HepG2 (cell line): Measurements from ENCODE around the gene KDM4B. TPM values are rescaled to one million over a fixed set of nuclear protein-coding genes. Genes with fewer than 3 reads are reported as not detected.
A peak's percentile ranks its signal among the peaks of the same experiment; 100 is the strongest.

Experiments
- ATAC-seq: fragments of 200-7000 bp; cut with Tn5 transposase; 3 replicates; pipeline ENCODE4 v1.9.1; 2020; ENCODE audit warnings: mild to moderate bottlenecking, moderate library complexity
- BruUV-seq: library from RNA; stranded (reverse); fragments of 400-500 nt; replicated peaks from 2 replicates; lab custom pipeline; 2021; lab: Mats Ljungman, UMichigan
- CTCF ChIA-PET: fragments of 300-600 bp; formaldehyde crosslinking; extraction: SDS; loops from one replicate; lab custom pipeline; 2021; ENCODE audit warnings: low total read pairs, inconsistent platforms, low intra/inter-chr PET ratio; lab: Yijun Ruan, JAX
- POLR2A ChIA-PET: fragments of 350-600 bp; sonication (Branson Sonifier 250); formaldehyde crosslinking; loops from one replicate; lab custom pipeline; 2020; ENCODE audit warnings: antibody characterized with exemption, inconsistent platforms; lab: Yijun Ruan, JAX
- DNase-seq: peaks from one replicate; pipeline ENCODE4 v3.0.0-alpha.2; 2015; ENCODE audit warnings: low spot score
- FAIRE-seq: peaks from 3 replicates; lab custom pipeline; 2011; peaks lifted over from hg19 to GRCh38; lab: Jason Lieb, UNC
- H2AFZ ChIP-seq: one replicate; pipeline ENCODE4 v1.6.1; 2011; ENCODE audit warnings: low read length, inconsistent platforms
- H3K27ac ChIP-seq: fragments of 300-600 bp; 3 replicates; pipeline ENCODE4 v1.8.0; 2011; ENCODE audit warnings: mixed run types, mild to moderate bottlenecking, mixed read lengths, low read length, inconsistent platforms; ENCODE audit not compliant: insufficient read depth; ENCODE audit errors: extremely low read length
- H3K27me3 ChIP-seq, 2 experiments: fragments of 200-600 bp in 1 of 2; 2 replicates in 1 of 2; 3 replicates in 1 of 2; pipeline versions ENCODE4 v1.6.0 to v1.8.0; 2011; ENCODE audit warnings: low read length in 2 of 2, mild to moderate bottlenecking in 2 of 2, moderate library complexity in 2 of 2, inconsistent platforms in 1 of 2; ENCODE audit not compliant: insufficient read depth in 2 of 2, control insufficient read depth in 1 of 2
- H3K36me3 ChIP-seq, 2 experiments: fragments of 200-600 bp in 1 of 2; replicated peaks in 1 of 2; 2 replicates in 1 of 2; 3 replicates in 1 of 2; pipeline versions ENCODE4 v1.5.1 to v1.8.0; 2011; ENCODE audit warnings: low read length in 2 of 2, inconsistent platforms in 1 of 2; ENCODE audit not compliant: insufficient read depth in 2 of 2, control insufficient read depth in 1 of 2
- H3K4me1 ChIP-seq: 2 replicates; pipeline ENCODE4 v1.5.1; 2012; ENCODE audit warnings: low read length, inconsistent platforms; ENCODE audit not compliant: insufficient read depth
- H3K4me2 ChIP-seq: 2 replicates; pipeline ENCODE4 v1.6.0; 2011; ENCODE audit warnings: low read depth, low read length, inconsistent platforms
- H3K4me3 ChIP-seq, 3 experiments: fragments of 200-600 bp in 1 of 3; sonication (generic), shearing (Covaris generic) in 1 of 3; replicated peaks in 1 of 3; 2 replicates each; pipeline ENCODE4 v1.5.1; 2011 to 2016; ENCODE audit warnings: low read length in 3 of 3, inconsistent platforms in 2 of 3, low read depth in 2 of 3, mild to moderate bottlenecking in 2 of 3, control low read depth in 1 of 3, mixed read lengths in 1 of 3; ENCODE audit not compliant: insufficient read depth in 1 of 3
- H3K79me2 ChIP-seq: one replicate; pipeline ENCODE4 v1.6.1; 2011; ENCODE audit warnings: low read length, inconsistent platforms; ENCODE audit not compliant: insufficient read depth
- H3K9ac ChIP-seq: 2 replicates; pipeline ENCODE4 v1.6.0; 2011; ENCODE audit warnings: mild to moderate bottlenecking, low read depth, low read length, inconsistent platforms; ENCODE audit not compliant: insufficient read depth
- H3K9me3 ChIP-seq: 2 replicates; pipeline ENCODE4 v1.5.1; 2012; ENCODE audit warnings: mild to moderate bottlenecking, low read length
- H4K20me1 ChIP-seq: 2 replicates; pipeline ENCODE4 v1.6.0; 2011; ENCODE audit warnings: inconsistent platforms, mild to moderate bottlenecking, low read length, moderate library complexity; ENCODE audit not compliant: insufficient read depth
- FOXP1 ChIP-seq, 2 experiments: fragments of 450-650 bp in 1 of 2; IDR thresholded peaks; 2 replicates each; pipeline ENCODE4 v1.6.1; 2017 to 2018; ENCODE audit warnings: antibody characterized with exemption in 1 of 2
- MXI1 ChIP-seq: IDR thresholded peaks from 3 replicates; pipeline ENCODE4 v1.6.1; 2012; ENCODE audit warnings: low read depth, low read length, inconsistent platforms, borderline replicate concordance
- SMAD3 ChIP-seq: sonication (generic); formaldehyde crosslinking; IDR thresholded peaks from 2 replicates; pipeline ENCODE4 v1.4.0; 2020; ENCODE audit warnings: missing genetic modification reagents
- SP1 ChIP-seq, 2 experiments: fragments of 450-650 bp in 1 of 2; sonication (generic) in 1 of 2; formaldehyde crosslinking in 1 of 2; IDR thresholded peaks; 2 replicates each; pipeline versions ENCODE4 v1.4.0 to v1.6.1; 2016 to 2020; ENCODE audit warnings: missing genetic modification reagents in 1 of 2
- TMF1 ChIP-seq: sonication (generic); formaldehyde crosslinking; IDR thresholded peaks from 2 replicates; pipeline ENCODE4 v1.8.1; 2022; ENCODE audit warnings: low read depth, missing genetic modification reagents
- ZNF292 ChIP-seq: sonication (generic); formaldehyde crosslinking; IDR thresholded peaks from 2 replicates; pipeline ENCODE4 v1.8.1; 2022; ENCODE audit warnings: mild to moderate bottlenecking, low read depth, missing genetic modification reagents, borderline replicate concordance
- WGBS: methylation state at CpG from one replicate; pipeline ENCODE4 v1.1.6; 2017; ENCODE audit warnings: low lambda C conversion rate; 5-methylcytosine and 5-hydroxymethylcytosine counted together
- in situ Hi-C: cut with HindIII; loops from 2 replicates; pipeline ENCODE4 v1.10.0; 2017; ENCODE audit warnings: low pct_unique_long_range_greater_than_20kb; ENCODE audit not compliant: extremely low pct_ligation_motif_present
- intact Hi-C: fragments of 100-400 bp; cut with micrococcal nuclease; formaldehyde crosslinking; loops from one replicate; pipeline ENCODE4 v1.10.0; 2022; ENCODE audit not compliant: unreplicated experiment
- polyA plus RNA-seq, 8 experiments: library from polyadenylated mRNA; depleted of rRNA in 3 of 8; stranded (reverse) in 7 of 8; unstranded in 1 of 8; fragments of >200 nt; fragmentation: Illumina TruSeq in 4 of 8; extraction: Trizol in 4 of 8; gene quantifications; 2 replicates each; pipeline versions ENCODE4 v1.2.1 to v1.2.3, GENCODE V29; 2011 to 2016; ENCODE audit warnings: low read depth in 4 of 8, missing spikeins in 1 of 8, mixed read lengths in 1 of 8; ENCODE audit not compliant: insufficient read depth in 1 of 8
- total RNA-seq, 5 experiments: library from RNA; depleted of rRNA; stranded (reverse); fragments of >200 nt; fragmentation: Illumina TruSeq; extraction: Trizol; gene quantifications; 2 replicates each; pipeline ENCODE4 v1.2.3, GENCODE V29; 2016; ENCODE audit warnings: low read depth in 1 of 5
- TF ChIP-seq, protein P1 (sequence below): sonication (generic); formaldehyde crosslinking; IDR thresholded peaks from 2 replicates; pipeline ENCODE4 v1.5.1; 2020; ENCODE audit warnings: missing genetic modification reagents, mild to moderate bottlenecking, borderline replicate concordance

The KDM4B gene
- total and polyA plus RNA-seq, 2 of the 13 experiments (the other 11 are each of a cell fraction or from before 2014, with no cell fraction given), result 4.9 to 14.6 TPM

DNA sequence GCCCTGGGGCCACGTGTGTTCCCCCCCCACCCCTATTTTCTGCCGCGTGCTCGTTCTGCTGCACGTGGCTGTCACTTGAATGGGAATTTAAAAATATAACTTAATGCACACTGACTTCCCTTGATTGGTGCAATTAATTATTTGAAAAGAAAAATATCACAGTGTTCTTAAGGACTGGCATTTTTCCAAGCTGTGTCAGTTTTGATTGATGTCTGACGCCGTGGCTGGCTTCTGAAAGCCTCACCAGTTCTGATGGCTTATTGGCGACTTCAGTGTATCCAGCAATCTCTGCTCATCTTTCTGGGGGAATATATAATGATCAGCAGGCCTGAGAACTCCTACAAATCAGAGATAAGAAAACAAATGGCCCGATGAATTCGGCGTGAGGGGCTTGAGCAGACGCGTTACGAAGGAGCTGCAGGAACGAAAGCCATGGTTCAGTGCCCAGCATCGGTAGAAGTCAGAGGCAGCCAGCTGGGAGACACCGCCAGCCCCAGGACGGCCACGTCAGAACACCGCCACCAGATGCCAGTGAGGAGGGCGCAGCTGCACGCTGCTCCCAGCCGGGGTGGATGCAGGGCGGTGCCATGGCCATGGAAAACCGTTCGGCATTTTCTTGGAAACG, 111.2 kb downstream of the KDM4B start:
- 94% methylated on average over 20 of the region's 27 CpGs for whole genome bisulfite sequencing
- no peak for ATAC-seq
- H3K27me3 ChIP-seq, result no peaks in the 10 kb centered on the region
- ChIA-PET CTCF (no interaction called here), POLR2A (no interaction called here)
- no peaks in the 10 kb centered on the region for H3K4me1 ChIP-seq
- no peak overlapping the region for H3K9ac ChIP-seq
- H4K20me1 ChIP-seq, result 0 out of 2 replicates have a peak, but pooled peaks cover 2% of the 10 kb centered on the region
- no peak overlapping the region for H3K27ac ChIP-seq
- TF ChIP-seq FOXP1 (IDR thresholded peaks at IDR 0.05), result no peak
- TF ChIP-seq FOXP1 (CRISPR knock-in tag; IDR thresholded peaks at IDR 0.05), result no peak
- TF ChIP-seq MXI1, result no peak
- TF ChIP-seq SMAD3 (CRISPR knock-in tag), result no peak
- TF ChIP-seq SP1 (IDR thresholded peaks at IDR 0.05), result no peak
- no peak for TF ChIP-seq SP1 (CRISPR knock-in tag; IDR thresholded peaks at IDR 0.05)
- TF ChIP-seq TMF1 (CRISPR knock-in tag), result no peak
- no peak for TF ChIP-seq ZNF292 (CRISPR knock-in tag)
- TF ChIP-seq, protein P1, sequence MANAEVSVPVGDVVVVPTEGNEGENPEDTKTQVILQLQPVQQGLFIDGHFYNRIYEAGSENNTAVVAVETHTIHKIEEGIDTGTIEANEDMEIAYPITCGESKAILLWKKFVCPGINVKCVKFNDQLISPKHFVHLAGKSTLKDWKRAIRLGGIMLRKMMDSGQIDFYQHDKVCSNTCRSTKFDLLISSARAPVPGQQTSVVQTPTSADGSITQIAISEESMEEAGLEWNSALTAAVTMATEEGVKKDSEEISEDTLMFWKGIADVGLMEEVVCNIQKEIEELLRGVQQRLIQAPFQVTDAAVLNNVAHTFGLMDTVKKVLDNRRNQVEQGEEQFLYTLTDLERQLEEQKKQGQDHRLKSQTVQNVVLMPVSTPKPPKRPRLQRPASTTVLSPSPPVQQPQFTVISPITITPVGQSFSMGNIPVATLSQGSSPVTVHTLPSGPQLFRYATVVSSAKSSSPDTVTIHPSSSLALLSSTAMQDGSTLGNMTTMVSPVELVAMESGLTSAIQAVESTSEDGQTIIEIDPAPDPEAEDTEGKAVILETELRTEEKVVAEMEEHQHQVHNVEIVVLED, result no peak
- no peaks in the 10 kb centered on the region for H3K9me3 ChIP-seq
- H3K36me3 ChIP-seq, result peaks cover 24 to 67% of the 10 kb centered on the region in 2 experiments; a peak in 4 of 5 replicates
- FAIRE-seq, result no peak
- no peak overlapping the region for H3K4me3 ChIP-seq
- H3K4me2 ChIP-seq, result no peak overlapping the region
- no peaks in the 10 kb centered on the region for H3K79me2 ChIP-seq
- BruUV-seq, result TSS peak; percentile 36
- DNase-seq, result no peak
- in situ Hi-C loops, result no loop called here
- H2AFZ ChIP-seq, result no peak overlapping the region
- intact Hi-C loops, result no loop called here
